Stimulated activated CD4-positive, alpha-beta T cell treated with anti-CD3 and anti-CD28 coated beads, Interleukin-12 subunit alpha, Interleukin-12 subunit beta, amount 100 ng/mL, for 48 hours (primary cell): Measurements from ENCODE around the gene SEMA7A.

Source experiments
- DNase-seq, 3 donors: peaks; one replicate each; pipeline ENCODE4 v3.0.0-alpha.2; 2020; ENCODE audit warnings: low read depth in 2 of 3, low spot score in 1 of 3

Gene SEMA7A

GRCh38 chr15:74387621-74388362, 46.0 kb downstream of the SEMA7A start:
- DNase-seq = no peak

GRCh38 chr15:74387141-74387541, 46.6 kb downstream of the SEMA7A start:
- DNase-seq = no peak

GRCh38 chr15:74386496-74387140, 47.1 kb downstream of the SEMA7A start:
- DNase-seq = no peak

- DNase-seq = no peak
Measured at GRCh38 chr15:74385733-74386132, 48.0 kb downstream of the SEMA7A start.

GRCh38 chr15:74384881-74385643, 48.7 kb downstream of the SEMA7A start:
- DNase-seq = peak in 1 of 3 donors; percentile 41

GRCh38 chr15:74384566-74384880, 49.2 kb downstream of the SEMA7A start:
- no peak for DNase-seq

- DNase-seq = peak; percentile 62 to 76 (median 72)
Measured at GRCh38 chr15:74383695-74384565, 49.8 kb downstream of the SEMA7A start.

GRCh38 chr15:74383286-74383685, 50.5 kb downstream of the SEMA7A start:
- no peak for DNase-seq

- DNase-seq = peak in 2 of 3 donors; percentile 74 to 79
Measured at GRCh38 chr15:74382004-74382816, 51.5 kb downstream of the SEMA7A start.

- no peak for DNase-seq
Measured at GRCh38 chr15:74381481-74381880, 52.3 kb downstream of the SEMA7A start.

GRCh38 chr15:74381190-74381453, 52.6 kb downstream of the SEMA7A start:
- no peak for DNase-seq

- no peak for DNase-seq
Measured at GRCh38 chr15:74380361-74381189, 53.2 kb downstream of the SEMA7A start.

- peak in 2 of 3 donors; percentile 62 to 69 for DNase-seq
Measured at GRCh38 chr15:74378848-74379247, 54.9 kb downstream of the SEMA7A start.

- no peak for DNase-seq
Measured at GRCh38 chr15:74377831-74378766, 55.7 kb downstream of the SEMA7A start.

- no peak for DNase-seq
Measured at GRCh38 chr15:74376825-74377581, 56.8 kb downstream of the SEMA7A start.

GRCh38 chr15:74376226-74376625, 57.5 kb downstream of the SEMA7A start:
- DNase-seq = no peak

- DNase-seq = peak; percentile 79 to 91 (median 83)
Measured at GRCh38 chr15:74375303-74375693, 58.5 kb downstream of the SEMA7A start.
